HG03565 (cell line): ENCODE measurements around the gene KLRC1.
"Not testable (repeated sequence)": the region's sequence is repeated elsewhere in the genome, so short reads cannot be mapped to it uniquely, and the experiment has no call there.

ENCODE experiments used
- ATAC-seq: cut with Tn5 transposase; IDR thresholded peaks from one replicate; pipeline ENCODE4 v1.9.1; 2021; ENCODE audit warnings: mild to moderate bottlenecking, moderate library complexity; ENCODE audit not compliant: unreplicated experiment

KLRC1 gene

DNA sequence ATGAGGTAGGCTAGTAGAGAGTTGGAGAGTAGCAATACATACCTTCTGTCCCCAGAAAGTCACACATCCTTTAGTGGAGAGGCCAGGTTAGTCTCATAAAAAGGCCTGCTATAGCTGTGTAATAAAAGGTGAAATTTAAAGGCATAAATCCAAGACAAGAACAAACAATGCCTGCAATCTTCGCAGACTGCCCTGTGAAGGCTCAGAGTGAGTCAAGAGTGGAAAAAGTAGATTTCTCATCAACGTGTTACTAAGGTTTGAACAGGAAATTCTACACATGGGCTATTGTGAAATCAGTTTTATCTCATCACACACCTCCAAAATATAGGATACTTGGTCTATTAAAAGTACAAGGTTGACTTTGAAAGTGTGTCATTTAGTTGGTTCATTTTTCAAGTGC, at the start of gene KLRC1:
Gene KLRC1 (minus strand): TSS at position 222 of the 400 bp plus-strand sequence. CDS start 2,221 bp downstream, outside the sequence.
- ATAC-seq = no peak

DNA sequence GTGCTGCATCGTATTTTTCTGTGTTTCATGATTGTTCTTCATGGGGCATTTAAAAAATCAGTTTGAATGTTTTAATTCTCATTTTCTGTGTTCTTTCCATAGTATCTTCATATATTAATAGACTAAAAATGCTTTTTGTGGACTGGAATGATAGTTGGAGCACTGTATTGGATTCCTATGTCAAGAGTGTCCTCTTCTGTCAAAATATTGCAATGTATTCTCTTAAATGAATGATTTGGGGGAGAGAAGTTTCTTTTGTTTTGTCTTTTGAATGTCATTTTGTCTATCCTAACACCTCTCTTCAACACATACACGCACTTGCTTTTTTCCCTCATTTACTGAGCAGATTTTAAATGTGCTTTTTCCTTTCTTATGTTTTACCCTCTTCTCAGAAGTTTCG, 47.9 kb upstream of the KLRC1 start:
- no peak for ATAC-seq

DNA sequence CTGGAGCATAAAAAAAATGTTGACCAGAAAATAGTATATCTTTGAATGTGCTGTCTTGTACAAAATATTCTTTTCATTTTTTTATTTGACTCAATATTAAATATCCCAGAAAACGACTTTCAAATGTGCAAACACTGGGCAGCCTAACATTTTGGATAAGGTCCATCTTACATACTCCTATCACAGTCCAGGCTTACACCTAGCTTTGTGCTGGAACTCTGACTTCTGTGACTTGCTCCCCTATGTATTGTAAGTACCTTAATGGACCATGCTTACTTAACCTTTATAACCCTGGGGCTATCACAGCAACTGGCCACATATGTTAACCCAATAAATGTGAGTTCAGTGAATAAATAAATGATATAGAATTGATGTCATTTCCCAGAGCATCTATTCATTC, 44.9 kb upstream of the KLRC1 start:
- no peak for ATAC-seq

DNA sequence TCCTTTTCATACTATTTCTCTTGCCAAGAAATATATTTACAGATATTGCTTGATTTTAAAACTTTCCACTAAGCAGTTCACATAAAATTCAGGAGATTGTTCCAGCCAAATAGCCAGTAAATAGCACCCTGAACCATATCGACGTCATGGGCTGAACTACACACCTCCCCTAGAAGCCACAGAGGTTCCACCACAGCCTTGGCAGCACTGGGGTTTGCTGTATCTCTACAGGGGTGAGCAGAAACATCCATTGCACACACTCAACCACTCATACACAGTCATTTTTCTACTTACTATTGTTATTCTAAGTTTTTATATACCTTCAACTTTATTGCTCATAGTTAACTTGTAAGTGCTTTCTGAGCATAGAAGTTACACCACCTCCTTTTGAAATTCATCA, 44.4 kb upstream of the KLRC1 start:
- ATAC-seq = no peak

DNA sequence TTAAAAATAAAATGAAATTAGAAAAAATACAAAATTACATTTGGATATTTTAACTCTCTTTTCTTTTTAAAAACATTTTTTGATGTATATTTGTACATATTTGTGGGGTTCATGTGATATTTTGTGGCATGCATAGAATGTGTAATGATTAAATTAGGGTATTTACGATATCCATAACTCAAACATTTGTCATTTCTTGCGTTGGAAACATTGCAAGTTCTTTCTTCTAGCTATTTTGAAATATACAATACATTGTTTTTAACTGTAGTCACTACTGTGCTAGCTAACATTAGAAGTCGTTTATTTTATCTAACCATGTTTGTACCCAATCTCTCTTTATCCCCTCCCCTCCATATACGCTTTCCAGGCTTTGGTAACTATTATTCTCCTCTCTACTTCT, 38.6 kb upstream of the KLRC1 start:
- no peak for ATAC-seq

DNA sequence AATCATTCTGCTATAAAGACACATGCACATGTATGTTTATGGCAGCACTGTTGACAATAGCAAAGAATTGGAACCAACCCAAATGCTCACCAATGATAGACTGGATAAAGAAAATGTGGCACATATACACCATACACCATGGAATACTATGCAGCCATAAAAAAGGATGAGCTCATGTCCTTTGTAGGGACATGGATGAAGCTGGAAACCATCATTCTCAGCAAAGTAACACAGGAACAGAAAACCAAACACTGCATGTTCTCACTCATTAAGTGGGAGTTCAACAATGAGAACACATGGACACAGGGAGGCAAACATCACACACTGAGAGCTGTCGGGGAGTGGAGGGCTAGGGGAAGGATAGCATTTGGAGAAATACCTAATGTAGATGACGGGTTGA, 34.2 kb upstream of the KLRC1 start:
- not testable (repeated sequence) for ATAC-seq

DNA sequence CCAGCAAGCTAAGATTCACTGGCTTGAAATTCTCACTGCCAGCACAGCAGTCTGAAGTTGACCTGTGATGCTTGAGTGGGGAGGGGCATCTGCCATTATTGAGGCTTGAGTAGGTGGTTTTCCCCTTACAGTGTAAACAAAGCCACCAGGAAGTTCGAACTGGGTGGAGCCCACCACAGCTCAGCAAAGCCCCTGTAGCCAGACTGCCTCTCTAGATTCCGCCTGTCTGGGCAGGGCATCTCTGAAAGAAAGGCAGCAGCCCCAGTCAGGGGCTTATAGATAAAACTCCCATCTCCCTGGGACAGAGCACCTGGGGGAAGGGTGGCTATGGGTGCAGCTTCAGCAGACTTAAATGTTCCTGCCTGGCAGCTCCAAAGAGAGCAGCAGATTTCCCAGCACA, 28.7 kb upstream of the KLRC1 start:
- not testable (repeated sequence) for ATAC-seq

DNA sequence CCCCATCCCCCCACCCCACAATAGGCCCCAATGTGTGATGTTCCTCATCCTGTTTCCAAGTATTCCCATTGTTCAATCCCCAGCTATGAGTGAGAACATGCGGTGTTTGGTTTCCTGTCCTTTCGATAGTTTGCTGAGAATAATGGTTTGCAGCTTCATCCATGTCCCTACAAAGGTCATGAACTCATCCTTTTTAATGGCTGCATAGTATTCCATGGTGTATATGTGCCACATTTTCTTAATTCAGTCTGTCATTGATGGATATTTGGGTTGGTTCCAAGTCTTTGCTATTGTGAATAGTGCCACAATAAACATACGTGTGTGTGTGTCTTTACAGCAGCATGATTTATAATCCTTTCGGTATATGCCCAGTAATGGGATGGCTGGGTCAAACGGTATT, 19.6 kb upstream of the KLRC1 start:
- not testable (repeated sequence) for ATAC-seq

DNA sequence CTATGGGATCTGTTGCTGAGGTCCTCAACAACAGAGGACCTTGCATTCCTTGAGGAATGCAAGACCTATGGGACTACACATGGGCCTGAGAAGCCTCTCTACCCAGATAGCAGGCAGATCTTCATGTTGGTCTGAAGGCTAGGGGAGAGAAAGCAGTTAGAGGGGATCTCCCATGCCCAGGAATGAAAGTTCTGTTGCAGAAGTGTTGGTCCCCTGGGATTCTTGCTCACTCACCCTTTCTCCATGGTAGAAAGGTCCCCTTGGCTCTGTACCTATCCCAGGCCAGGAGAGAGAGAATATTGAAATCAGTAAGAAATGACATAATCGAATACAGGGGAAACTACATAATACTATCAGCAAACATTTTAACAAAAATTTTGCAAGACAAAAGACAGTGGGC, 16.5 kb upstream of the KLRC1 start:
- ATAC-seq = no peak

DNA sequence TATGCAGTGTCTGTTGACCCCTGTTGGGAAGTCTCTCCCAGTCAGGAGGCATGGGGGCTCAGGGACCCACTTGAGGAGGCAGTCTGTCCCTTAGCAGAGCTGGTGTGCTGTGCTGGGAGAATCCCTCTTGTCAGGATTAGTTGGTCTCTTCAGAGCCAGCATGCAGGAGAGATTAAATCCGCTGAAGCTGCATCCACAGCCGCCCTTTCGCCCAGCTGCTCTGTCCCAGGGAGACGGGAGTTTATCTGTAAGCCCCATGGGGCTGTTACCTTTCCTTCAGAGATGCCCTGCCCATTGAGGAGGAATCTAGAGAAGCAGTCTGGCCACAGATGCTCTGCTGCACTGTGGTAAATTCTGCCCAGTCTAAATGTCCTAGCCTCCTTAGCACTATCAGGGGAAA, 13.1 kb upstream of the KLRC1 start:
- ATAC-seq = no peak

DNA sequence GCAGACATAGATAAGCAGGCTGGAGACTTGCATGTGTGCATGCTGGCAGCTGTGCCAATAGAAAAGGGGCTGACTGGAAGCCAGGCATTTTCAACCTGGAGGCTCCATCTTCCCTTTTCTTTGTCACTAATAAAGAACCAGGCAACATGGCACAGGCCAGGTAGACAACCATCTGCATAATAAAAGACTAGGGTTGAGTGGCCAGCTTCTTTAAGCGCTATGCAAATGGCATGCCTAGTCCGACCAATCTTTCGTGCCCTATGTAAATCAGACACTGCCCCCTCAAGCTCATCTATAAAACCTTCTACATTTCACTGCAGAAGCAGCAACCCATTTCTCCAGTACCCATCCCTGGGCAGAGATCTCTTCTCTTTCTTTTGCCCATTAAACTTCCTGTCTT, 4.6 kb upstream of the KLRC1 start:
- no peak for ATAC-seq

DNA sequence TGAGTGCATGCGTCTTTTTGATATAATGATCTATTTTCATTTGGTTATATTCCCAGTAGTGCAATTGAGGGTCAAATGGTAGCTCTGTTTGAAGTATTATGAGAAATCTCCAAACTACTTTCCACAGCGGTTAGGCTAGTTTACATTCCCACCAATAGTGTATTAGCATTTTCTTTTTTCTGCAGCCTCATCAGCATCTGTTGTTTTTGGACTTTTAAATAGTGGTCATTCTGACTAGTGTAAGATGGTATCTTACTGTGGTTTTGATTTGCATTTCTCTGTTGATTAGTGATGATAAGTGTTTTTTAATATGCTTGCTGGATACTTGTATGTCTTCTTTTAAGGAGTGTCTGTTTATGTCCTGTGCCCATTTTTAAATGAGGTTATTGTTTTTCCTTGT, 3.7 kb upstream of the KLRC1 start:
- ATAC-seq = no peak

DNA sequence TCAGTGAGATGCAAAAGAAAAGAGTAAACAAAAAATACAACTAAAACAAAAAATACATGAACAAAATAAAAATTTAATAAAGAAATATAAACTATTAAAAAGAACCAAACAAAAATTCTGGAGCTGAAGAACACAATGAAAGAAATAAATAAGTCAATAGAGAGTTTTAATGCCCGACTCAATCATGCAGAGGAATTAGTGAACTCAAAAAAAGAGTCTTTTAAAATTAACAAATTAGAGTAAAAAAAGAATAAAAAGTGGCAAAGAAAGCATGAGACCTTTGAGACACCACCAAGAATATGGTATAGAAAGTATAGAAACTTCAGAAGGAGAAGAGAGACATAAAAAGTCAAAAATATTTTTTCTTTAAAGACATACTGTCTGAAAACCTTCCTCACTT, 2.6 kb upstream of the KLRC1 start:
- ATAC-seq = no peak

DNA sequence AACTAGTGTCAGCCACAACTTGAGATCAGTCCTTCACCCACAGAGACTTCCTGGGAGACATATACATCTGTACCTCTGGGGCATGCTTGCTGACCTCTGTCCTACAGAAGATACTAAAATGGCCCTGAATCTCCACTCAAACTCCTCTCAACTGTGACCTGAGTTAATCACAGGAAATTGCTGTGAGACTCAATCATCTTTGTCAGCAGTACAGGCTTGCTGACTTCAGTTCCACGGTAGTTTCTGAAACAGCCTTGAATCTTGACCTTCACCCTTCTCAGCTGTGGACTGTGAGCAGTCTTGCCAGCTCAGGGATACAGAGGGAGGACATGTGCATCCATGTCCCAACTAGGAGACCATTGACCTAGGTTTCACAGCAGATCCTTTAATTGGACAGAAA, 1.4 kb upstream of the KLRC1 start:
- no peak for ATAC-seq

DNA sequence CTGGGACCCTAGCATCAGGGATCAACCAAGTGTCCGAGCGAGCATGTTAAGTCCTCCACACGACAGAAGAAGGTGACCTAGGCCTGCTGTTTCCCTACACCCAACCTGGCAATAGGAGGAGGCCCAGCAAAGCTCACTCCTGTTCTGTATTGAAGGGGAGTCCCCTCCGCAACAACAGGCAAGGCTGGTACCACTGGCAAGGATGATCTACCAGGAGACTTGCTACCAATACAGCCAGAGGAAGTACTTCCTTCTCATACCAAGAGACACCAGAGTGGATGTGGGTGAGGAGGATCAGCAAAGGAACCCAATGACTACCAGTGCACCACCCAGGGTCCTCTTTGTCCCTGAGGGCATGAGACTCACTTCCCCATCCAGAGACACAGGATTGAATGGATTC, 4.9 kb downstream of the KLRC1 start:
- ATAC-seq = no peak

DNA sequence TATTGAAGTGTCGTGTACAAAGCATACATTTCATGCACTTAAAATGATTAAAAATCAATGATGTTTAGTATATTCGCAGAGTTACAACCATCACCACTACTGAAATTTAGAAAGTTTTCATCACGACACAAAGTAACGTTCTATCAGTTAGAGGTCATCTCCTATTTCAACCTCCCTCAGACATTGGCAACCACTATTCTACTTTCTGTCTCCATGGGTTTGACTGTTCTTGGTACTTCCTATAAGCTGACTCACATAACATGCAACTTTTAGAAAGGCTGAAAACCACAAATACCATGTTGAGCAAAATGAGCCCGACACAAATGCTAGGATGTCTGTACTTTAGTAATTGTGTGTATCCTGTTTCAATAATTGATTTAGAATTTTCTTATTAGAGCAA, 7.1 kb downstream of the KLRC1 start:
- not testable (repeated sequence) for ATAC-seq

DNA sequence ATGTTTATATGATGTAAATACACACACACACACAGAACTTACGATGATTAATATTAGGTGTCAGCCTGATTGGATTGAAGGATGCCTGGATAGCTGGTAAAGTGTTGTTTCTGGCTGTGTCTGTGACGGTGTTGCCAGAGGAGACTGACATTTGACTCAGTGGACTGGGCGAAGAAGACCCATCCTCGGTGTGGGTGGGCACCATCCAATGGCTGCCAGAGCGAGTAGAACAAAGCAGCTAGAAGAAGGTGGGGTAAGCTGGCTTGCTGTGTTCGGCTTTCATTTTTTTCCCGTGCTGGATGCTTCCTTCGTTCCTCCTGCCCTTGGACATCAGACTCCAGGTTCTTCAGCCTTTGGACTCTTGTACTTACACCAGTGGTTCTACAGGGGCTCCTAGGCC, 12.0 kb downstream of the KLRC1 start:
- not testable (repeated sequence) for ATAC-seq

DNA sequence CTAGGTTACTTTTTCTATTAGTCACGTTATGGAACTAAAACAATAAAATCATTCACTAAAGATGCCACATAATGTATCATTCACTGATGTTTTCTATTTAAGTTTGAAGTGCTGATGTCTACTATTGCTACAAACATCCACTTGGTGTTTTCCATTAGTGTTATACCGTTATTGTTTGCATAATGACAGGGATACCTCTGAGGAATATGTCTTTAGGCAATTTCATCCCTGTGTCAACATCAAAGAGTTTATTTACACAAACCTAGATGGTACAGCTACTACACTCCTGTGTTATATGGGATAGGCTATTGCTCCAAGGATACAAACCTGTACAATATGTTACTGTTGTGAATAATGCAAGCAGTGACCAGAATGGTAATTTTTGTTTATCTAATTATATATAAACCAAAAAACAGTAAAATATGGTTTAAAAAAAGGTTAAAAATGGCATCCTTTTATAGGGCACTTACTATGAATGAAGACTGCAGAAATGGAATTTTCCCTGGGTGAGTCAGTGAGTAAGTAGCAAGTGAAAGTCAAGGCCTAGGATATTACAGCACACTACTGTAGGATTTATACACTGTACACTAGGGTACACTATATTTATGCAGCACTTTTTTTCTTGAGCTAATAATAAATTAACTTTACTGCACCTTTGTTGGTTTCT, 13.4 kb downstream of the KLRC1 start:
- not testable (repeated sequence) for ATAC-seq

DNA sequence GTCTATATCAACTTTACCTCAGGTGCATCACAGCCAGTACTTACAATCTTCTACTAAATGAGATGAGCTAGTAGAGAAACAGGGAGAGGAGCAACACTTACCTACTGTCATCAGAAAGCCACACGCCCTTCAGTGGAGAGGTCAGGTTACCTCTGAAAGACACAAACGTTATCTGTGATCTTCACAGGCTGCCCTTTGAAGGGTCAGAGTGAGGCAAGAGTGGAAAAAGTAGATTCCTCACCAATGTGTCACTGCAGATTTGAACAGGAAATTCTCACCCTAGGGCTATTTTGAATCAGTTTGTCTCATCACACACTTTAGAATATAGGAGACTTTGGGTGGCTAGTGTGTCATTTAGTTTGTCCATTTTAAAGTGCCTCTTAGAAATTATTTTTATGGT, 15.6 kb downstream of the KLRC1 start:
- ATAC-seq = not testable (repeated sequence)

DNA sequence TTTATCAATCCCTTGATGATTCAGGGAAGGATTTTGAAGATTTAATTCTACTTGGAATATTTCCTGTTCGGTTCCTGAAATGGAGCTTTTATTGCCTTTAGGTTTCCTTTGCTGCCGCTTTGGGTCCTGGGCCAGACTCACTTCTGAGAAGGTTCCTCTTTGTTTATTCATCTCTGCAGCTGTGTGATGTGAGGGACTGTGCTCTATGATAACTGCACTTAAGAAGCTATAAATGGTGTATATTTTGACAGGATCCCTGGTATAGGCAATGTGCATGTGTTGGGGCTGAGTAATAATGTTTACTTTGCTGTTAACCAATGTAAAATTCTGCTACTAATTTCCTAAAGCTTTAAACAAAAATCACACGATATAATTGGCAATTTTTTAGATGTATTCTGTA, 17.4 kb downstream of the KLRC1 start, which contains the start of gene KLRC2:
Gene KLRC2 (minus strand): TSS at position 195 of the 400 bp plus-strand sequence. CDS start 24 bp downstream, at position 171.
- ATAC-seq = not testable (repeated sequence)

DNA sequence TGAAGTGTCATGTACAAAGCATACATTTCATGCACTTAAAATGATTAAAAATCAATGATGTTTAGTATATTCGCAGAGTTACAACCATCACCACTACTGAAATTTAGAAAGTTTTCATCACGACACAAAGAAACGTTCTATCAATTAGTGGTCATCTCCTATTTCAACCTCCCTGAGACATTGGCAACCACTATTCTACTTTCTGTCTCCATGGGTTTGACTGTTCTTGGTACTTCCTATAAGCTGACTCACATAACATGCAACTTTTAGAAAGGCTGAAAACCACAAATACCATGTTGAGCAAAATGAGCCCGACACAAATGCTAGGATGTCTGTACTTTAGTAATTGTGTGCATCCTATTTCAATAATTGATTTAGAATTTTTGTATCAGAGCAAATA, 22.6 kb downstream of the KLRC1 start:
- not testable (repeated sequence) for ATAC-seq

DNA sequence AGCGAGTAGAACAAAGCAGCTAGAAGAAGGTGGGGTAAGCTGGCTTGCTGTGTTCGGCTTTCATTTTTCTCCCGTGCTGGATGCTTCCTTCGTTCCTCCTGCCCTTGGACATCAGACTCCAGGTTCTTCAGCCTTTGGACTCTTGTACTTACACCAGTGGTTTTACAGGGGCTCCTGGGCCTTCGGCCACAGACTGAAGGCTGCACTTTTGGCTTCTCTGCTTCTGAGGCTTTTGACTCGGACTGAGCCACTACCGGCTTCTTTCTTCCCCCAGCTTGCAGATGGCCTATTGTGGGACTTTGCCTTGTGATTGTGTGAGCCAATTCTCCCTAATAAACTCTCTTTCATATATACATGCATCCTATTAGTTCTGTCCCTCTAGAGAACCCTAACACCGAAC, 27.2 kb downstream of the KLRC1 start:
- ATAC-seq = not testable (repeated sequence)

DNA sequence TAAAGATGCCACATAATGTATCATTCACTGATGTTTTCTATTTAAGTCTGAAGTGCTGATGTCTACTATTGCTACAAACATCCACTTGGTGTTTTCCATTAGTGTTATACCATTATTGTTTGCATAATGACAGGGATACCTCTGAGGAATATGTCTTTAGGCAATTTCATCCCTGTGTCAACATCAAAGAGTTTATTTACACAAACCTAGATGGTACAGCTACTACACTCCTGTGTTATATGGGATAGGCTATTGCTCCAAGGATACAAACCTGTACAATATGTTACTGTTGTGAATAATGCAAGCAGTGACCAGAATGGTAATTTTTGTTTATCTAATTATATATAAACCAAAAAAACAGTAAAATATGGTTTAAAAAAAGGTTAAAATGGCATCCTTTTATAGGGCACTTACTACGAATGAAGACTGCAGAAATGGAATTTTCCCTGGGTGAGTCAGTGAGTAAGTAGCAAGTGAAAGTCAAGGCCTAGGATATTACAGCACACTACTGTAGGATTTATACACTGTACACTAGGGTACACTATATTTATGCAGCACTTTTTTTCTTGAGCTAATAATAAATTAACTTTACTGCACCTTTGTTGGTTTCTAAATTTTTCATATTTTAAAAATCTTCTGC, 28.8 kb downstream of the KLRC1 start:
- ATAC-seq = not testable (repeated sequence)
